Right lobe of liver (tissue), 4 donors: ENCODE data around the gene LIMK2.

ENCODE experiments used
- CTCF ChIP-seq, 4 donors: fragments of 200-600 bp in 3 of 4; fragments of 450-650 bp in 1 of 4; IDR thresholded peaks; one replicate each; pipeline versions ENCODE4 v1.5.1 to v1.8.0; 2016 to 2022; ENCODE audit warnings: antibody characterized with exemption in 4 of 4, mild to moderate bottlenecking in 2 of 4
- POLR2A ChIP-seq: fragments of 450-650 bp; IDR thresholded peaks from one replicate; pipeline ENCODE4 v1.6.1; 2017; ENCODE audit warnings: antibody characterized with exemption, mild to moderate bottlenecking
- donor health status: DM: no; HTN: no; CAD: no.
- donor health status: DM: no; HTN: no; CAD: no.
- donor health status: DM: no; HTN: yes; CAD: no.

- TF ChIP-seq CTCF (IDR thresholded peaks at IDR 0.05) (no peak), POLR2A (no peak)
These were observed 38.9 kb downstream of the LIMK2 start for GRCh38 chr22:31250740-31251600.
